Right hindlimb (tissue), 1 donor: ENCODE measurements around the gene DNAJB13.

ENCODE experiments used
- DNase-seq: peaks from one replicate; pipeline ENCODE4 v3.0.0-alpha.2; 2018

DNAJB13 gene

DNA sequence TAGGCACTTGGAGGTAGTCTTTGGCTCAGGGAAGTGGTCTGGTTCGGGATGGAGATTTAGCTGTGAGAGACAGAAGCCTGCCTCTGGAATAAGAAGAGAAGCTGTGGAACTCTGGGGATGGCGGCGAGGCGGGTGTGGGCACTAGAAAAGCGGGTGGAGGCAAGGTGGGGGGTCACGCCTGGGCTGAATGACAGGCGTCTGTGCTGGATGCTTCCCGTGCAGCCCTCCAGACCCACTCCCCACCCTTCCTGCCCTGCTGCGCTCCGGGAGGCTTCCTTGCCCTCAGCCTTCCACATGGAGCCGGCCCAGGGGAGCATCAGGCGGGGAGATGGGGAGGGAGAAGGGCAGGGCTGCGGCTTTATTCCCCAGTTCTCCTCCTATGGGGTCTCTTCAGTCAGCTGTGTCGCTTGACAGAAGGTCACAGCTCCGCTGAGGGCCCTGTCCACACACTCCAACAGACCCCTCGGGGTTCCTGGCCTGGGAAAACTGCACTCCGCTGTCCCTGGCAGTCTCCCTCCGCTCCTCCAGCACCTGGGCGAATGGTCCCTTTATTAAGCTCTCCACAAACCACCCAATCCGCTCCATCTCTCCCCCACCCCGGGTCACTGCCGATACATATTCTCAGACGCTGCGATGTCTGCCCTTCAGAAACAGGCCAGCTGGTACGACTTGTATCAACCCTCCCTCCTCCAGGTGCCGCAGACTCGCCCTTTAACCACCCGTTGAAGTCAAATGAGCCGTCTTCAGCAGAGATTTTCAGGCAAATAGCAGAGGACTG is 6.2 kb downstream of the DNAJB13 start:
- DNase-seq, result no peak

DNA sequence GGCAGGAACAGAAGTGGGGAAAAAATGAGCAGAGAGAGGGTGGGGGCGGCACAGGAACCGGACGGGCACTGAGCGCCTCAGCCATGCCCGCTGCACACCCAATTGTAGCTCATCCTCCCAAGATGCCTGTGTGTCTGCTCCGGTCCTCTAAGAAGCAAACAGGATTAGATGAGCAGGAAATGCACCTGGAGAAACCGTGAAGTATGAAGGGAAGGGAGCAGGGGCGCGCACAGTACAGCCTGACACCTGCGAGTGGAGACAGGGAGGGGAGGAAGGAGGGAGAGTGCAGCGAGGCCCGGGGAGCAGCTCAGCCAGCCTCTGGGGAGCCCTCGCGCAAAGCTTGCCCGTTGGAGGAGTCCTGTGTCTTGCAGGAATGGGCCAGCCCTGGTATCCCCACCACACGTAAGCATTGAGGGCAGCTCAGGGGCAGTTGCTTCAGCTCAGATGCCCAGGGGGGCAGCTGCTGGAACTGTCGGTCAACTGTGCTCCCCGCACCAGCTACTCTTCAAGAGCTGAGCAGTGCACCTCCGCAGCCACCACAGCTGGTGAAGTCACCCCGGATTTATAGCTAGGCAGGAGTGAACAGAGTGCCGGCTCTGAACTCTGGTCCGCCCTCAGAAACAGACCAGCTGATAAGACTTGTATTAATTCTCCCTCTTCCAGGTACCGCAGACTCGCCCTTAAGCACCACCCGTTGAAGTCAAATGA is 7.0 kb downstream of the DNAJB13 start:
- DNase-seq, result no peak

DNA sequence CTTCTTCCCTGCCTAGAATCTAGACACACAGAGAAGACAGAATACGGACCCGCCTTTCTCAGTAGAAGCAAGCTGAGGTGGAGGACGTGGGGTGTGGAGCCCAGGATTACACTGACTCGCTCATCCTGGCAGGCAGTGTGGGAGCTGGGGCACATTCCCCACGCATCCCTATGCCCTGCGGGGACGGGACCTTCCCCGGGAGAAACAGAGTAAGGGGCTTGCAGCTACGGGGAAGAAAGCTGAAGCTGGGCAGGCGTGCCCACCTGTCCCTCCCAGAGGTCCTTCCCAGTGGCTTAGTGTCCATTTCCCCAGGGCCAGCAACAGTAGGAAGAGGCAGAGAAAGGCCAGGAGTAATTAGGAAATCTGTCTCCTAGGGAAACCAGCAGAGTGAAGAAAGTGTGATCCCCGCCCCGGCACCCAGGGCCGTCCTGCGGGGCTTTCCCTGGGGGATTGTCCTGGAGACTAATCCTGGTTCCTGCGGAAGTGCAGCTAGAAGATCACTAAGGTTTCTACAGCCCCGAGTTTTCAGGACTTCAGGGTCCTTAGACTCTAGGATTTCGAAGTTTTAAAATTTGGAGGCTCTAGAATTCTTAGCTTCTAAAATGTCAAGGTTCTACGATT is 7.8 kb downstream of the DNAJB13 start:
- DNase-seq, result no peak

DNA sequence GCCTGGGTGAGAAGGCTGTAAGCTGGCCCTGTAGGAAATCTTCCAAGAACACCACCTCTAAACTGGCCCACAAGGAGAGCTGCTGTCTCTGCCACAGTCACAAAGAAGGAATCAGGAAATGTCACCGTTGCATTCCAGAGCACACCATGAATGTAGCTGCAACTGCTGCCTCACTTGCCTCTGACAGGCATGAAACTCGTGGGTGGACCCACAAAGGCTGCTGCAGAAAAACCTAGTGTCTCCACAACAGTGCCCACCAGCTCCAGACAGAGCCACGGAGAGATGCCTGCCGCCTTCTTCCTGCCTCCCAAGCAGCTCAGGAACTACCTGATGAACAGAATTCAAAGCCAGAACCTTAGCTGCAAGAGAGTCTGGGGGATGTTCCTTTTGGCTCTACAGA is 10.5 kb downstream of the DNAJB13 start:
- DNase-seq, result no peak

DNA sequence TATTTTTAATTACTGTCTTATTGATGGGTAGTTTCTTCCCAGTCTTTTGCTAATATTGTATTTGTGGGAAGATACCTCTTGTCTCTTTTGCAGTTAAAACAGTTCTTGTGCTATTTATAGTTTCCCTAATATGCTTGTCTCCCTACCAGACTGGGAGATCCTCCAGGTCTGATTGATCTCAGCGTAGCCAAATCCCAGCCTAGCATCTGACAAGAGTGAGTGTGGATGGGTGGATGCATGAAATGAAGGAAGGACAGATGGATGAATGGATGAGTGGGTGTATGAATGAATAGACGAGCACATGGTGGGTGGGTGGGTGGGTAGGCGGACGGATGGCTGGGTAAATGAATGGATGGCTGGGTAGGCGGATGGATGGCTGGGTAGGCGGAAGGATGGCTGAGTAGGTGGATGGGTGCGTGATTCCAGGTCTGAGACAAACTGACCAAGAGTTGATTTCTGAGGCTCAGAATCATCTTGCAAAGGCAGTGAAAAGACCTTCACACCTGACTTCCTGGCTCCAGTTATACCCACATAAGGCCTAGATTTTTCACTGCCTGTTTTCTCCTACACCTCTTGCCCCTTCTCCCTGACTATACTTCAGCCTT is 11.4 kb downstream of the DNAJB13 start:
- no peak for DNase-seq

DNA sequence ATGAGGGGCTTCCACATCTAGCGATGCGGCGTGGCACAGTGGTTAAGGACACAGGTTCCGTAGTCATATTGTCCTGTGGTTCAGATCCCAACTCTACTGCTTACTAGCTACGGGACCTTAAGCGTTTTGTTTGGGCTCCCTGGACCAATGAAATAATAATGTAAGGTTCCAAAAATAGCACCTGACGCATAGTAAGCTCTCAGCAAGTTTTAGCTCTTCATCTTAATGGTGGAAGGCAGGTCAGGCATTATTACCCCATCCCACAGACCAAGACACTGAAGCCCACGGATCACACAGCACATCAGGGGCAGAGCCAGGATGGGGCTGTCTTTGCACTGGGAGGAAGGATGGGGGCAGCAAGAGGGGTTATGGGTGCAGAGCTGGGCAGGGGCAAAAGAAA is 13.0 kb downstream of the DNAJB13 start:
- DNase-seq, result no peak

DNA sequence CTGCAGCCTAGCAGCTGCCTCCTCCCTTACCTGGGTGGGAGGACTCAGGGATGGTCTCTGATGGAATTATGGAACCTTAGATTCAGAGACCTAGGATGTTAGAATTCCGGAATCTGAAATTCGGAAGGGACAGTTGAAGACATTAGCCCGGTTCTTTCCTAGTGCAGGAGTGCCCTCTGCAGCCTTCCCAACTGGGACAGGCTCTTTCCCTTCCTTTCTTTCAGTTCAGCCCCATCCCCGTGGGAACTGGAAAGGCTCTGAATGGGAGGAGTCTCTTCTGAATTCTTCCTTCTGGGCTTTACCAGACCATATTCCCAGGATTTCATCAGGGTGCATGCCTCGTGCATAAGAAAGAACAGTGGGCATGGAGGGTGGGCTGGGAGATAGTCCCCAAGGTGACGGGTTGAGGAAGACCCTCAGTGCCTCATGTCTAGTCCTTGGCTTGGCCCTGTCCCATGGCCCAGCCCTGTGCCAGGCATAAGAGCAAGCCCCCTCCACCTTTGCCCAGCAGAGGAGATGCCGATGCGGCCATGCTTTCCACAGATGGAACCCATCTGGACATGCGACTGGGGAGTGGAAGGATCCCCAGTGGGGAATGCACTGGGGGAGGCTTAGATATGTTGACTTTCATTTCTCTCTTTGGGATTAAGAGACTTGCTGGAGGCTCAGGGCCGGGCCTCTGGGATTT is 14.4 kb downstream of the DNAJB13 start:
- DNase-seq, result no peak

DNA sequence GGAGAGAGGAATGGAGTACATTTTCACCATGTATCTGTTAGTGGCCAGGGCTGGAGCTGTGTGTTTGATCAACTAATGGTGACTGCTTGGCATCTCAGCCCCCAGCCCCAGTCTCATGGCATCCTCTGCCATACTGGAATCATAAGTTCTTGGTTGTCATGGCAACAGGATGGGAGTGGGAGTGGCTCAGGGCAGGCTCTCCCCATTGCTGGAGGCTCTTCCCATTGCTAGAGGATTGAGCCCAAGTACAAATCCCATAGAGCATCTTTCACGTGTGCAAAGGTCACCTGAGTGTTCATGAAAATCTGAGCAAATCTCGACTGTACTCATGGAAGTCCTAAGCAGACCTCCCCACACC is 14.9 kb downstream of the DNAJB13 start:
- DNase-seq, result no peak

DNA sequence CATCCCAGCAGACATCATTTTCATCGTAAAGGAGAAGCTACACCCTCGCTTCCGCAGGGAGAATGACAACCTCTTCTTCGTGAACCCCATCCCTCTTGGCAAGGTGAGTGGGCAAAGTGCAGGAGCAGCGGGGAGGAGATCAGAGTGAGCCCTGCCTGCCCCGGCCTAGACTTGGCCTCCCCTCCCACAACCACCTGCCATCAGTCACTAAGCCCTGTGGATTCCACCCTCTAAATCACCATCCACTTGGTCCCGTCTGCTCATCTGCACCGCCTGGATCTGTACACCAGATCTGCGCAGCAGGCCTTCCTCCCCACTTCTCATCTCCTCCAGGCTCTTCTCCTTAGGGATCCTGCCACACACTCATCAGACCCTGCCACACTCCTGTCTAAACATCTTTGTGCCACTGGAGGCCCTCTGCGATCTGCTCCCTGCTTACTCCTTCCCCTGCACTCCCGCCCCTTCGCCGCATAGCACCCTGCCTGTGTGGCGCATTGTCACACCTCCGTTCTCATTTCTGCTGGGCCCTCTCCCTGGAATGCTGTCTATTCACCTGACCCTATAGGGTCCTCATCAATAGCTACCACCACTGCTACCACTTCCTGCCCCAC is 17.6 kb downstream of the DNAJB13 start:
- DNase-seq, result no peak

DNA sequence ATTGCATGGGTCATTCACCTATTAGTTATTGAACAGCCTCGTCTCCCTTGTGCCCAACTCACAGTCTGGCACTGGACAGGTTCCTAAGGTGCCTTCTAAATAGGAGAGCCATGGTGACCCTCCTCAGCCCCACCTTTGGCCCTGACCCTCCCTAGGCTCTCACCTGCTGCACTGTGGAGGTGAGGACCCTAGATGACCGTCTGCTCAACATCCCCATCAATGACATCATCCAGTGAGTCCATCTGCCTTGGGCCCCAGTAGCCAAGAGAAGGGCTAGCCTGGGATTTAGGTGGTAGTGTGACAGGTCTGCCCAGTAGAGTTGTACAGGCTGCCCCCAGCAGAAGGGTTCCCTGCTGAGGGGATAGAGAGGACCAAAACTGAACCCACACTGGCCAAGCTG is 18.3 kb downstream of the DNAJB13 start:
- DNase-seq, result no peak

DNA sequence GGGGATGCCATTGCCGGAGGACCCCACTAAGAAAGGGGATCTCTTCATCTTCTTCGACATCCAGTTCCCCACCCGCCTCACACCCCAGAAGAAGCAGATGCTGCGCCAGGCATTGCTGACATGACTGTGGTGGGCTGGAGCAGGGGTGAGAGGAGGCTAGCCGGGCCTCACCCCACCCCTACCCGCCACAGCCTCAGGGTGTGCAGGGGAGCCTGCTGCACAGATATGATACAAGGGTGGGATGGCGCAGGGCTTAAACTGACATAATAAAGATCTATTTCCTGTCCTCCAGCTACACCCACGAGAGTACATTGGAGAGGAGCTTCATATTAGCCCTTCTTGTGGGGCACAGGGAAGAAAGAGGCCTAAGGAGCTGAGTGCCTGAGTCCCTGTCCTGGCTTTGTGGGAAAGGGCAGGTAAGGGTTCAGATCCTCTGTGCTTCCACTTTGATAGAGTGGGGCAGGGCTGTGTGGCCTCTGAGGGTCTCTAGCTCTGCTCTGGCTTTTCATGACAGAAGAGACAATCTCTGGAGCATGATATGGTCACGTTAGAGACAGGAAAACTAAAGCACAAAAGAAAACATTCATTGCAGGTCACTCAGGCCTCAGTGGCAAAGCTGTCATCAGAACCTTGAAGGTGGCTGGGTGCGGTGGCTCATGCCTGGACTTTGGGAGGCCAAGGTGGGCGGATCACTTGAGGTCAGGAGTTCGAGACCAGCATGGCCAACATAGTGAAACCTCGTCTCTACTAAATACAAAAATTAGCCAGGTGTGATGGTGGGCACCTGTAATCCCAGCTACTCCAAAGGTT is 19.4 kb downstream of the DNAJB13 start:
- no peak for DNase-seq

DNA sequence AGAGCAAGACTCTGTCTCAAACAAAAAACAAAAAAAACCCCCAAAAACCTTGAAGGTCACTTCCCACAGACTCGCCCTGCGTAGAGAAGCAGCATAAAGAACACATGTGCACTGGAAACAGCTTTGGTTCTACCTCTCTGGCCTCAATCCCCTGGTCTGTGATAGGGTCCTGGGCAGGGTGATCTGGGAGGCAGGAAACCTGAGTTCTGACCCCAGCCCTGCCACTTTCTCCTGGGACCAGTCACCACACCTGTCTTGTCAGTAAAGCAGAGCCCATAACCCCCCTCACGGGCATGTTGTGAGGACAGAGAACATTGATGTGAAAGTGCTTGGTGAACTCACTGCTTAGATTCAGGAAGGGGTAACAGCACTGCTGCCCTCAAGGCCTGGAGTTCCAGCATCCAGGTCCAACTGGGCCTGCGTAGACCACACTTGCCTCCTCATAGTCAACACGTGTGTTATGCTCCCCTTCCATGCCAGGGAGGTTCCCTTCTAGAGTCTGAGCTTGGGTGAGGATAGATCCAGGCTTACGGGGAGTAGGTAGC is 20.4 kb downstream of the DNAJB13 start:
- no peak for DNase-seq

DNA sequence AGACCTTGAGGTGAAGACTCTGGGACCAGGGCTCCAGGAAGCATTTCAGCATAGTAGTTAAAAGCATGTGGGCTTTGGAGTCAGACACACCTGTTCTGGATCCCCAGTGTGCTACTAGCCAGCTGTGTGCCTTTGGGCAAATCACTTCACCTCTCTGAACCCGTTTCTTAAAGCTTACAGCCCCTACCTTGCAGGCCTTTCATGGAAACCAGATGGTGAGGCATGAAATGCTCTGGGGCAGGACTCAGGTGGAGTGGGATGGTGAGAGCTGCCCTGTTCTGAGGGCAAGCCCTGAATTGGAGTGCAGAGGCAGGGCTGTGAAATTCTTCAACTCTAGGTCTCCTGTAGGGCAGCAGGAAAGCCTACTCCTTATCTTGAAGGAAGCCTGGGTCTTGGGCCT is 21.4 kb downstream of the DNAJB13 start:
- DNase-seq, result no peak

DNA sequence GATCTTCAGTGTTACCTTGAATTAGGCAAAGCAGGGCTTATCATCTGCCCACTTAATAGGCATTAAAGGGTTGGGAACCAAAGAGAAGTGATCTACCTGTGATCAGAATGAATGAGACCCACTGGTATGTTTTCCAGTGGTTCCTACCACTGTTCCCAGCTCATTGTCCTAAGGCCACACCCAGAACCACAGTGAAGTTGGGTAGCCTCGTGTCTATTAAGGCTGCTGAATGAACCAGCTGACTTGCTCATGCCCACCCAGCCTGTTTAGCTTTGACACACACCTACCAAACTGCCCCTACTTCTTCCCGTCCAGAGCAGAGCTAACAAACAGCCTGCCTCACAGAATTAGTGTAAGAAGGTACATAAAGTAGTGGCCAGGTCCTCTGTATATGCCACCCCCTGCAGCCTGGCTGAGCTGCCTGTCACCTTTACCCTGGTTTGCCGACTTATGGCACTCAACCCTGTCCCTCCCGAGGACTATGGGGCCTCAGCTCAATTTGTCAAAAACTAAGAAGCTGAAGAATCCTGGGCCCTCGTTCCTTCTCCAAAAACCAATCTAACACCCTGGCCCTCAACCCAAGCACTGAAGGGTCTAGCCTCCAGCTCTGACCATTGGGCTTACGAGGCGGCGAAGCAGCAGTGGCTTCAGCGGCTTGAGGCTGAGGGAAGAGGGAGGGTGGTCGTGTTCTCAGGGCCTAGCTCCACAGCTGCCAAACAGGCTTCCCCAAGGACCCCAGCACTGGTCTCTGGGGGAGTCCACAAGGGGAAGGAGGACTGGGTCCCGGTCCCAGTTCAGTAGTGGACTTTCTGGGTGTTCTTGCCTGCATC is 22.0 kb downstream of the DNAJB13 start:
- no peak for DNase-seq

DNA sequence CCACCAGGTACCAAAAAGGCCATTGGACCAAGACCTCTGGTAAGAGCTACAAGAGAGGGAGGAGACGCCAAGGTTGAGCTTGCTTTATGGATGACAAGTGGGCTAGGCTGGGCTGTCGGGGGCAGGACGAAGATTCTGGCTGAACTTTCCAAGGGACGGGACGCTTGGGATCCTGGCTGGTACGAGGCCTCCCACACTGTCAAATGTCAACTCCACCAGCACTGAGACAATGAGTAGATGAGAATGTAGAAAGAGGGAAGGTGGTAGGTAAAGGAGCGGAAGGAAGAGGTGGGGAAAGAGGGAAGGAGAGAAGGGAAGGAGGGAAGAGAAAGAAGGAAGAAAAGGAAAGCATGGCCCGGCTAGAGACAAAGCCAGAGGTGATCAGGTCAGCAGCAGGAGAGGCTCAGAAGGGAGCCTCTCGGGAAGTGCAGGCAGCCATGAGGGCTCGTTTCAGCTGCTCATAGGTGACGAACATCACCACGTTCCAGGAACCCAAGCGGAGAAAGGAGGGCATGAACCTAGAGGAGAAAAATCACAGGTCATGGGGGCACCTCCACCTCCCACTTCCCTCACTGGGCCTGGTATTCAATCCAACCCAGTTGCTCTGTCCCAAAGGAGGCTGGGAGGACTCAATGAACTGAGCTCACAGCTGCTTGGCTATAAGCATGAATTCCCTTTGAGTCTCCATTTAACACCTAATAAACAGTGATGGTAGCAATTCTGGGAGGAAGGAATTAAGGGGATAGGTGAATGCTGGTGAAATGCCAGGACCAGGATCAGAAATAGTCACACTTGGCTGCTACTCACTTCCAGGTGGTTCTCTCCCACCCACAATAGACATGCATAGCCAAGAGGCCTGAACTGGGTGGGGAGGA is 24.0 kb downstream of the DNAJB13 start:
- no peak for DNase-seq

DNA sequence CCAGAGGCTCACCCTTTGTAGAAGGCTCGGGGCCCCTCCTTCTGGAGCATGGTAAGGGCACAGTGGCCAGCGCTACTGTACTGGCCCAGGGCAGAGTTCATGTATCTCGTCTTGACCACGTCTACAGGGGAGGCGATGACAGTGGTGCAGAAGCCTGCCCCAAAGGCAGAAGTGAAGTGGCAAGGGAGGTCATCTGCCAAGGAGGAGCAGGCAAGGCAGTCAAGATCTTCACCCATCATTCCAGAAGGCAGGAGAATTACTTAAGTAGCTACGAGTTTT is 24.6 kb downstream of the DNAJB13 start:
- no peak for DNase-seq

DNA sequence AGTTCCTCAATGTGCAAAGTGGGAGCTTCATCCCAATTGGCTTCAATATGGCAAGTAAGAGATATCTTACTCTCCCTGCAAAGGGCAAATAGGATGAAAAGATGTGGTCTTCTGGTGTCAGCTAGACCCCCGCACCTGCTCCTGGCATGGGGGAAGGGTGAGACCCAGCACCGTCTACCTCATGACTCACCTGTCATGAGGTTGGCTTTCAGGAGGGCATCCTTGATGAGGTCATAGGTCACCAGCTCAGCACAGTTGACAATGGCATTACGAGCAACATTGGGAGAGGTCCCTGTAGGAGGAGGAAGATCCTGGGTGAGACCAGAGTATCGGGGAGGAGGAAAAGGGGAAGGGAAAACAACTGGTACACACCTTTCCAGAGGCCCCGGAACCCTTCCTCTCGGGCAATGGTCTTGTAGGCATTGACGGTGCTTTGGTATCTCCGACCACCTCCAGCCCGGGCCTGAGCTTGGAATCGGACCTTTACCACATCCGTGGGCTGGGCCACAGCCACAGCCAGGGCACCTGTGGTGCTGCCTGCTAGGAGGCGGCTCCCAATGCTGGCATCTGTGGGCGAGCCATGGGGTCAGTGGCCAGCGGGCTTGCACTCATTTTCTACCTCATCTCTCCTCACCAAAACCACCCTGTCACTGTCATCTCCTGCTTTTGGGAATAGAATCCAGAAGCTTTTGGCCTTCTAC is 25.8 kb downstream of the DNAJB13 start:
- no peak for DNase-seq

DNA sequence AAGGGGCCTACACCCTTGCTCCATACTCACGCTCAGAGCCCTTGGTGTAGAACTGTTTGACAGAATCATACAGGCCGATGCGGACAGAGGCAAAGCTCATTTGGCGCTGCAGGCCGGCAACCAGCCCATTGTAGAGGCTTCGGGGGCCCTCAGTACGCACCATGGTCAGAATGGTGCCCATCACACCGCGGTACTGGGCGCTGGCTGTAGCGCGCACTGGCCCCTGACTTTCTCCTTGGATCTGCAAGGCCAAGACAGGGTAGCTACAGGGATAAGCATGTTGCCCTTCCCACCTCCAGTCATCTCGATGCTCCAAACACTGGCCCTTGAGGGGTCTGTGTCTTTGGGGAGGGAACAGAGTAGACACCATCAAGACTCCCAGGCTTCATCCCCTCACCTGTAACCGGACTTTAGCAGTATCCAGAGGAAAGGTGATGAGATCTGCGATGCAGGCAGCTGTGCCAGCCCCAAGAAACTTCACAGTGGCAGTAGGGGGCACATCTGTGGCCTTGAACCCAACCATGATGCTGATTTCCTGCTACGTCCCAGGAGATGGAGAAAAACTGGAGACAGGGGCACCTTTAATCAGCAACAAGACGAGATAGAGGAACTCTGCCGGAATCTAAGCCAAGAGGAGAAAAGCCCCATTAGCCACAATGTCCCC is 27.2 kb downstream of the DNAJB13 start:
- DNase-seq, result no peak
